Activated CD8-positive, alpha-beta memory T cell treated with anti-CD3 and anti-CD28 coated beads for 48 hours (primary cell): Measurements from ENCODE around the gene MRPL2.
"Not testable (repeated sequence)": the region's sequence is repeated elsewhere in the genome, so short reads cannot be mapped to it uniquely, and the experiment has no call there.

ENCODE experiments used
- DNase-seq, 3 experiments: peaks; one replicate each; pipeline ENCODE4 v3.0.0-alpha.2; 2020; ENCODE audit warnings: low read depth in 2 of 3, low spot score in 2 of 3

The MRPL2 gene

GRCh38 chr6:43082806-43083655, 23.8 kb upstream of the MRPL2 start:
- no peak for DNase-seq

GRCh38 chr6:43081922-43082321, 22.7 kb upstream of the MRPL2 start:
- DNase-seq, result not testable (repeated sequence)

GRCh38 chr6:43081043-43081442, 21.8 kb upstream of the MRPL2 start:
- DNase-seq, result no peak

GRCh38 chr6:43078691-43079090, 19.5 kb upstream of the MRPL2 start:
- DNase-seq, result no peak

- DNase-seq, result no peak
Observed at GRCh38 chr6:43077981-43078511, 18.8 kb upstream of the MRPL2 start.

GRCh38 chr6:43077333-43077809, 18.1 kb upstream of the MRPL2 start:
- DNase-seq, result no peak

- DNase-seq, result no peak
Observed at GRCh38 chr6:43076464-43077332, 17.5 kb upstream of the MRPL2 start.

GRCh38 chr6:43075670-43076463, 16.6 kb upstream of the MRPL2 start, which contains the start of gene PTK7:
PTK7 (plus strand) TSS chr6:43076314; CDS start chr6:43076489, 175 bp downstream.
- no peak for DNase-seq

GRCh38 chr6:43074847-43075669, 15.8 kb upstream of the MRPL2 start:
- DNase-seq, result no peak

- DNase-seq, result no peak
Observed at GRCh38 chr6:43070028-43070632, 10.9 kb upstream of the MRPL2 start.

GRCh38 chr6:43062818-43063217, 3.6 kb upstream of the MRPL2 start:
- DNase-seq, result no peak

- no peak for DNase-seq
Observed at GRCh38 chr6:43061861-43062260, 2.6 kb upstream of the MRPL2 start.

- DNase-seq, result no peak
Observed at GRCh38 chr6:43060755-43061633, 1.8 kb upstream of the MRPL2 start.

GRCh38 chr6:43060034-43060754, 960 bp upstream of the MRPL2 start:
- no peak for DNase-seq

GRCh38 chr6:43058531-43058930, 703 bp downstream of the MRPL2 start:
- DNase-seq, result no peak

- no peak for DNase-seq
Observed at GRCh38 chr6:43055966-43056365, 3.3 kb downstream of the MRPL2 start.

GRCh38 chr6:43054206-43054943, 4.9 kb downstream of the MRPL2 start:
- no peak for DNase-seq
